Epithelial cell of proximal tubule (primary cell): ENCODE results near the gene FOXJ2. TPM values are rescaled to one million over a fixed set of nuclear protein-coding genes. Genes with fewer than 3 reads are reported as not detected.

Experiments used
- DNase-seq: peaks from one replicate; pipeline ENCODE4 v3.0.0-alpha.2; 2011; ENCODE audit warnings: low read depth
- H3K4me3 ChIP-seq: 2 replicates; pipeline ENCODE4 v1.5.1; 2011; ENCODE audit warnings: low read depth, mild to moderate bottlenecking, low read length
- CTCF ChIP-seq: conservative IDR thresholded peaks from 2 replicates; pipeline ENCODE4 v1.5.1; 2012; ENCODE audit warnings: low read depth, mild to moderate bottlenecking, low read length
- total RNA-seq: library from RNA; depleted of rRNA; stranded (reverse); fragments of >200 nt; gene quantifications from 2 replicates; pipeline ENCODE4 v1.2.3, GENCODE V29; 2015

Gene FOXJ2
- total RNA-seq, 1 donor from 2014 or later, result 9.4 TPM

- H3K4me3 ChIP-seq, result no peak overlapping the region
- no peak for TF ChIP-seq CTCF
- DNase-seq, result no peak
Observed at GRCh38 chr12:8052679-8053078, 20.2 kb downstream of the FOXJ2 start.

GRCh38 chr12:8054816-8055215 lies 22.3 kb downstream of the FOXJ2 start:
- H3K4me3 ChIP-seq, result no peak overlapping the region
- no peak for TF ChIP-seq CTCF
- DNase-seq, result no peak

- DNase-seq, result no peak
- TF ChIP-seq CTCF, result no peak
- H3K4me3 ChIP-seq, result no peak overlapping the region
Observed at GRCh38 chr12:8057306-8057705, 24.8 kb downstream of the FOXJ2 start.

- H3K4me3 ChIP-seq, result no peak overlapping the region
- no peak for TF ChIP-seq CTCF
- no peak for DNase-seq
Observed at GRCh38 chr12:8057839-8058238, 25.3 kb downstream of the FOXJ2 start.

GRCh38 chr12:8058506-8058905 lies 26.0 kb downstream of the FOXJ2 start:
- no peak for DNase-seq
- no peak for TF ChIP-seq CTCF
- no peak overlapping the region for H3K4me3 ChIP-seq

- no peak for TF ChIP-seq CTCF
- no peak overlapping the region for H3K4me3 ChIP-seq
- DNase-seq, result no peak
Observed at GRCh38 chr12:8064131-8064530, 31.6 kb downstream of the FOXJ2 start.

- no peak for DNase-seq
- TF ChIP-seq CTCF, result no peak
- no peak within 1 kb of the TSS for H3K4me3 ChIP-seq
Observed at GRCh38 chr12:8065991-8066594, 33.6 kb downstream of the FOXJ2 start, which contains the start of gene C3AR1. TSS of gene C3AR1 (minus strand) at chr12:8066359. CDS start at chr12:8060185, 6,174 bp downstream.
